ENCODE measurements around the gene NLRP6.
A peak's percentile ranks its signal among the peaks of the same experiment; 100 is the strongest.
"Not testable (repeated sequence)": the region's sequence is repeated elsewhere in the genome, so short reads cannot be mapped to it uniquely, and the experiment has no call there.

The NLRP6 gene

DNA sequence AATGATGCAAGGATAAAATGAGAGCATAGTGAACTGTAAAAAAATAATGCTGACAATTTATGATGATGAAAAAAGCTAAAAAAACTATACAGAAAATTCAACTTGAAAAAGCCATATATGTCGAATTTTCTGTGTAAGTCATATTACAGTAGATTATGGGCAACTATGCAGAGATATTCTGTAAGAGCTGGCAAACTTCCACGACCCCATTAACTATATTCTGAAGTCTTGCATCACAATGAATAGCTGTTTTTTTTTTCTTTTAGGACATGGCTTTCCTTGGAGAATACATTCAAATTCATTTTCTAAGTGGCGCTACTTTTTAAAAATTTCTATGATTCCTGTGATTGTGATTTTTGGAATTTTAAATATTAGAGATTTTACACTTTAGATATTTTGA lies 23.0 kb upstream of the NLRP6 start:
- peaks cover 39% of the 10 kb centered on the region for H3K36me3 ChIP-seq
- H4K20me1 ChIP-seq = no peaks in the 10 kb centered on the region; the same call in 1 of the 2 replicates
- H3K9me3 ChIP-seq = no peaks in the 10 kb centered on the region
- H3K4me1 ChIP-seq = 0 out of 2 replicates have a peak, but pooled peaks cover 6% of the 10 kb centered on the region
- H3K9ac ChIP-seq = no peak overlapping the region
- H3K4me3 ChIP-seq = no peak overlapping the region
- no peaks in the 10 kb centered on the region for H3K27me3 ChIP-seq
- no peak overlapping the region for H3K27ac ChIP-seq
- no peak for TF ChIP-seq Cebpa-rat (IDR thresholded peaks at IDR 0.05)
- H3K4me2 ChIP-seq = no peak overlapping the region

DNA sequence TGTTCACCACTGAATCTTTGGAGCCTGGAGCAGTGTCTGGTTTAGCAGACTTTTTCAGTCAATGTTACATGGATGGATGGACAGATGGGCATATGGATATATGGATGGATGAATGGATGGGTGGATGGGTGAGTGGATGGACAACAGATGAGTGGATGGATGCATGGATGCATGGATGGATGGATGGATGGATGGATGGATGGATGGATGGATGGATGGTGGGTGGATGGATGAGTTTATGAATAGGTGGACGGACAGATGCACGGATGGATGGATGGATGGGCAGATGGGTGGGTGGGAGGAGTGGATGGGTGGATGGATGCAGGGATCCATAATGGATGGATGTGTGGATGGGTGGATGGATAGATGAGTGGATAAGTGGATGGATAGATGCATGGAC lies 22.4 kb upstream of the NLRP6 start:
- H3K4me2 ChIP-seq = no peak overlapping the region
- H3K9me3 ChIP-seq = no peaks in the 10 kb centered on the region
- TF ChIP-seq Cebpa-rat (IDR thresholded peaks at IDR 0.05) = no peak
- H3K27me3 ChIP-seq = no peaks in the 10 kb centered on the region
- no peak overlapping the region for H3K9ac ChIP-seq
- 0 out of 2 replicates have a peak, but pooled peaks cover 6% of the 10 kb centered on the region for H3K4me1 ChIP-seq
- H3K4me3 ChIP-seq = no peak overlapping the region
- H3K27ac ChIP-seq = no peak overlapping the region
- no peaks in the 10 kb centered on the region; the same call in 1 of the 2 replicates for H4K20me1 ChIP-seq
- H3K36me3 ChIP-seq = peaks cover 33% of the 10 kb centered on the region

DNA sequence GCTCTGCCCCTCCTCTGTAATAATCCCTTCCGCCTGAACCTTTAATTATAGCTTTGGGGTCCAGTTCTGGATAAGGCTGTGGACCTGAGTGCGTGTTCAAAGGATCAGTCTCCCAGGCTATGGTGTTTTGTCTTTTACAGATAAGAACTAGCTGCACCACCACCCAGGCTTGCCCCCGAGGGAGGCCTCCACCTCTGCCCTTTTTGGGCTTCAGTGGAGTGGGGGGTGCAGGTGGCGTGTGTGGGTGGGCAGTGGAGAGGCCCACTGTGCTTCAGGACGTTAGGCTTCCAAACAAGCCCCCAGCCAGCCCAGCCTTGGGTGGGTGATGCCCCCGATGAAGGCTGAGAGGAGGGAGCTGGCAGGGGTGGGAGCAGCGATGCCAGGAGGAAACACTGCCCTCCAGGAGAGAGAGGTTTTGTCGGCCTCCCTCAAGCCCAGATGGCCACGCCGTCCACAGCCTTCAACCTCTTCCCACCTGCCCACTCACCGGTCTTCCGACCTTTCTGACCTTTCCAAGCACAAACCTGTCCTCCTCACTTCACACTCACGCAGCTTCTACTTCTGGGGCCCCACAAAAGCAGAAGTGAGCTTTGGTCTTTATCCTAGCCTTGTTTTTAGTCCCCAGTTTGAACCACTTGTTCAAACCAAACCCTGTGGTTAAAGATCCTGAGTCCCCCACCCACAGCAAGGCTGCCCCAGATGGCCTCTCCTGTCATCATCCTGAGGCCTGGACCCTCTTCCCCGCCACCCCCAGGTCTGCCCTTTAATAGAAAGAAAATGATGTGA lies 21.1 kb upstream of the NLRP6 start:
- Histone ChIP-seq H3K4me3 (no peak overlapping the region), H3K27ac (0 out of 2 replicates have a peak overlapping the region, but pooled peaks have one; percentile 12), H3K36me3 (peaks cover 20% of the 10 kb centered on the region), H3K9ac (no peak overlapping the region), H3K4me2 (no peak overlapping the region; the same call in 1 of the 2 replicates), H3K27me3 (no peaks in the 10 kb centered on the region), H3K4me1 (0 out of 2 replicates have a peak, but pooled peaks cover 6% of the 10 kb centered on the region), H4K20me1 (no peaks in the 10 kb centered on the region; the same call in 1 of the 2 replicates), H3K9me3 (peaks cover 8% of the 10 kb centered on the region; the same call in 1 of the 2 replicates)
- no peak for TF ChIP-seq Cebpa-rat (IDR thresholded peaks at IDR 0.05)

DNA sequence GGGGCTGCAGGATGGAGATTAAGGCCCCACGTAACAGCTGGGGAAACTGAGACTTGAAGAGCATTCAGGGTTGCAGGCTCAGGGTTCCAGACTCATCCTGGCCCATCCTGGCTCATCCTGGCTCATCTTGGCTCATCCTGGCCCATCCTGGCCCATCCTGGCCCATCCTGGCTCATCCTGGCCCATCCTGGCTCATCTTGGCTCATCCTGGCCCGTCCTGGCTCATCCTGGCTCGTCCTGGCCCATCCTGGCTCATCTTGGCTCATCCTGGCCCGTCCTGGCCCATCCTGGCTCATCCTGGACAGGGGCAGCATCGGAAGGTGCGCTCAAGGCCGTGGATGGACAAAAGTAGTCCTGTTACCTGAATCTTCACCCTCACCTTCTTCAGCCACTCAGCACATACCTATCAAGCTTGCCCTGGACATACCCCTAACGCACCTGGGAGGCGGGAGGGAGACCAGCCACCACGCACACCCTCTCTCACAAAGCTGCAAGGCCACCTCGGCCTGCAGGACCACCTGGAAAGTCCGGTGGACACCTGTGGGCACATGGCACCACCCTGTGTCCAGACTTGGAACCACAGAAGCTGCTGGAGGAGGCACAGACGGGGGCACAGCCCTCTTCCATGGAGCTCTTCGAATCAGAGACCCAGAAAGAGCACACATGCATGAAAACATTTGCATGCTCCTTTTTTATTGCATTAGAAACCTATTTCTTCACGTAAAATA lies 20.3 kb upstream of the NLRP6 start:
- Histone ChIP-seq H3K4me3 (no peak overlapping the region), H3K4me2 (no peak overlapping the region), H4K20me1 (no peaks in the 10 kb centered on the region), H3K27me3 (no peaks in the 10 kb centered on the region), H3K4me1 (0 out of 2 replicates have a peak, but pooled peaks cover 6% of the 10 kb centered on the region), H3K27ac (no peak overlapping the region), H3K36me3 (peaks cover 12% of the 10 kb centered on the region), H3K9me3 (peaks cover 8% of the 10 kb centered on the region; the same call in 1 of the 2 replicates), H3K9ac (no peak overlapping the region)
- no peak for TF ChIP-seq Cebpa-rat (IDR thresholded peaks at IDR 0.05)

DNA sequence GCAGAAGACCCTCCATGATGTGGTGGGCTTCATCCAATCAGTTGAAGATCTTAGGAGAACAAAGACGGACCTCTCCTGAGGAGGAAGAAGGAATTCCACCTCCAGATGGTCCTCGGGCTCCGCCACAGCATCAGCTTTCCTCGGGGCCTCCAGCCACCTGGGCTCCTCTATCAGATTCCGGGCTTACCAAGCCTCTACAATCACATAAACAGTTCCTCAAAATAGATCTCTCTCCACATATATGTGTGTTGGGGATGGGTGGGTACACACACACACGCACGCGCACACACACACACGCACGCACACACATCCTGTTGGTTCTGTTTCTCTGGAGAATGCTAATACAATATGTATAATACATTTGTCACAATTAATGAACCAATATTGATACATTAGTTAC lies 18.8 kb upstream of the NLRP6 start:
- no peak overlapping the region for H3K4me2 ChIP-seq
- H3K4me1 ChIP-seq = 0 out of 2 replicates have a peak, but pooled peaks cover 6% of the 10 kb centered on the region
- H3K27ac ChIP-seq = no peak overlapping the region
- H3K4me3 ChIP-seq = no peak overlapping the region
- no peaks in the 10 kb centered on the region for H3K36me3 ChIP-seq
- no peak overlapping the region for H3K9ac ChIP-seq
- H3K9me3 ChIP-seq = peaks cover 8% of the 10 kb centered on the region; the same call in 1 of the 2 replicates
- no peaks in the 10 kb centered on the region for H3K27me3 ChIP-seq
- no peak for TF ChIP-seq Cebpa-rat (IDR thresholded peaks at IDR 0.05)
- no peaks in the 10 kb centered on the region for H4K20me1 ChIP-seq

DNA sequence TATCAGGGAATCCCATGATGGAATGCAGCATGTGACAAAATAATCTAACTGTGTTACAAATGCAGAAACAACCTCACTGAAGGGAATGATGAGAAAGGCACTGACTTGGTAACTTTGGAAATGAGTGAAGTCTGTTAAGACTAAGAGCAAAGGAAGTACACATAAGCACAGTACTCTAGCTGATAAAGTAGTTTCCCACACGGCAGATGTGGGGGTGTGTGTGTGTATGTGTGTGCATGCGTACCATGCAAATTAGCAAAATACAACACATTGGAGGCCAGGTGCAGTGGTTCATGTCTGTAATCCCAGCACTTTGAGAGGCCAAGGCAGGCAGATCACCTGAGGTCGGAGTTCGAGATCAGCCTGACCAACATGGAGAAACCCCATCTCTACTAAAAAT lies 16.6 kb upstream of the NLRP6 start:
- no peak for TF ChIP-seq Cebpa-rat (IDR thresholded peaks at IDR 0.05)
- H3K4me2 ChIP-seq = no peak overlapping the region

DNA sequence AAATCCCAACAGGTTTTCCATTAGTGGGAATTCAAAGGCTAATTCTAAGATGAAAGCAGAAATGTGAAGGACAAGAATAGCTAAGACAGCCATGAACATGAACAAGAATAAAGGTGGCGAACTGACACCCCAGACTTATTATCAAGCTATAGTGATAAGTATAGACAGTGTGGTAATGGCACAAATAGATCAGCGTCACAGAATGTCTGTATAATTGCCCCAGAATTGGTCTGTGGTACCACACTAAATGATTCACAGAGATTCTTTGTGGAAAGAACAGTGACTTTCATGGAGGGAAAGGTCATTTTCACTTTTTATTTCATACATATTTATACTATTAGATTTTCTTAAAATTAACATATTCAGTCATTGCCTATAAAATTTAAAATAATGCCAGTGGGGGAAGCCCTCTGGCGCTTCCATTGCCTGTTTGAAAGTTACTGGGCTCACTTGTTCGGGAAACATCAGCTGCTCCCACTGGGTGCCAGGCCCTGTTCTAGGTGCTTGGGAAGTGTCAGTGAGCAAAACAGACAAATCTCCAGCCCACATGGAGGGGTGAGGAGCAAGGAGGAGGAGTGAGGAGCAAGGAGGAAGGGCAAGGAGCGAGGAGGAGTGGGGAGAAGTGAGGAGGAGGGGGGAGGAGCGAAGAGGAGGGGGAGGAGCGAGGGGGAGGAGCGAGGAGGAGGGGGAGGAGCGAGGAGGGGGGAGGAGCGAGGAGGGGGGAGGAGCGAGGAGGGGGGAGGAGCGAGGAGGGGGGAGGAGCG lies 11.3 kb upstream of the NLRP6 start:
- no peak for TF ChIP-seq Cebpa-rat (IDR thresholded peaks at IDR 0.05)
- H3K9ac ChIP-seq = no peak overlapping the region
- no peaks in the 10 kb centered on the region for H4K20me1 ChIP-seq
- H3K4me1 ChIP-seq = peaks cover 30% of the 10 kb centered on the region
- H3K4me2 ChIP-seq = no peak overlapping the region
- no peaks in the 10 kb centered on the region for H3K36me3 ChIP-seq
- no peak overlapping the region for H3K4me3 ChIP-seq
- H3K9me3 ChIP-seq = peaks cover 9% of the 10 kb centered on the region
- no peaks in the 10 kb centered on the region for H3K27me3 ChIP-seq
- no peak overlapping the region for H3K27ac ChIP-seq

More for the DNA sequence above, 16.6 kb upstream of the NLRP6 start:
- Histone ChIP-seq H3K36me3 (no peaks in the 10 kb centered on the region), H3K4me1 (0 out of 2 replicates have a peak, but pooled peaks cover 6% of the 10 kb centered on the region), H3K9me3 (peaks cover 17% of the 10 kb centered on the region), H3K27ac (no peak overlapping the region), H3K27me3 (no peaks in the 10 kb centered on the region), H3K9ac (no peak overlapping the region), H4K20me1 (no peaks in the 10 kb centered on the region), H3K4me3 (no peak overlapping the region)

DNA sequence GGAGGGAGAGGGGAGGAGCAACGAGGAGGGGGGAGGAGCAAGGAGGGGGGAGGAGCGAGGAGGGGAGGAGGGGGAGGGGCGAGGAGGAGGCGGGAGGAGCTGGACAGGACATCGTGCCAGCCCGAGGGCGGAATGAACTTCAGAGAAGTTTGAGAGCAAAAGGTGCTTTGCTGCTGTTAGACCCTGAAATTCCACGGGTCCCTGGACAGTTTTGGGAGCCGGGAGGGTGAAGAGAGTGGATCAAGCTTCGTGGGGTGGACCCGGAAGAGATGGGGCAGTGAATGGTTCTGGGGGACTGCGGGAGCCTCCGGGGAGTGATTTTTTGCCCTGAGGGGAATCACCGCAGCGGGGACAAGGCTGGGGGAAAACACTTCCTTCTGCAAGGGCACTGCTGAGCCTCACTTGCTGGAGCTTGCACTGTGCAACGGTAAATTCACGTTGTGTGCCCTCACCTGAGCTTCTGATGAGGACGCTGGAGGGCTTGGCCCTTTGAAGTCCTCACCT lies 10.7 kb upstream of the NLRP6 start:
- no peaks in the 10 kb centered on the region for H3K27me3 ChIP-seq
- H3K36me3 ChIP-seq = no peaks in the 10 kb centered on the region; the same call in 1 of the 2 replicates
- peak overlapping the region; percentile 95 for H3K9ac ChIP-seq
- peak overlapping the region; percentile 100 for H3K4me2 ChIP-seq
- H3K9me3 ChIP-seq = peaks cover 9% of the 10 kb centered on the region
- H4K20me1 ChIP-seq = no peaks in the 10 kb centered on the region
- peak overlapping the region; percentile 99 for H3K27ac ChIP-seq
- peak overlapping the region; percentile 76 for H3K4me3 ChIP-seq
- H3K4me1 ChIP-seq = peaks cover 37% of the 10 kb centered on the region
- TF ChIP-seq Cebpa-rat (IDR thresholded peaks at IDR 0.05) = no peak

DNA sequence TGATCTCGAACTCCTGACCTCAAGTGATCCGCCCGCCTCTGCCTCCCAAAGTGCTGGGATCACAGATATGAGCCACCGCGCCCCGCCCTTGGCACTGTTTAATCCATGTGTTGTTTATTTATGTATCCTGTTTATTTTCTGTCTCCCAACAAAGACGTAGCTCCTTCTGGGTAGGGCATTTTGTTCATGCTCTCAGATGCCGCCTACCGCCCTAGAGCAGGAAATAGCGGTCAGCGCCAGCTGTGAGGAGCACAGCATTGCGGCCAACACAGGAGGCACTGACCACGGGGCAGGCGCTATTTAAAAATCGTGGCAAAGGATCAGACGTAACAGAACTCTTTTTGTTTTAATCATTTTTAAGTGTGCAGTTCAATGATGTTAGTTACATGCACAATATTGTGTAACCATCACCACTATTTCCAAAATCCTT lies 9.5 kb upstream of the NLRP6 start:
- H4K20me1 ChIP-seq = not testable (repeated sequence)
- peak overlapping the region; percentile 95 for H3K9ac ChIP-seq

More for the DNA sequence above, 9.5 kb upstream of the NLRP6 start:
- H3K27me3 ChIP-seq, H3K36me3 ChIP-seq, H3K9me3 ChIP-seq: not testable (repeated sequence)
- peak overlapping the region; percentile 76 for H3K4me3 ChIP-seq
- H3K27ac ChIP-seq = peak overlapping the region; percentile 99
- peaks cover 37% of the 10 kb centered on the region for H3K4me1 ChIP-seq
- H3K4me2 ChIP-seq = peak overlapping the region; percentile 100
